NCI-H748 (cell line): ENCODE data around the gene ZSCAN22.
"Not testable (repeated sequence)": the region's sequence is repeated elsewhere in the genome, so short reads cannot be mapped to it uniquely, and the experiment has no call there.

Experiments used
- DNase-seq: peaks from one replicate; lab custom pipeline; 2025; ENCODE audit not compliant: unreplicated experiment; lab: John Stamatoyannopoulos, UW

Gene ZSCAN22

DNA sequence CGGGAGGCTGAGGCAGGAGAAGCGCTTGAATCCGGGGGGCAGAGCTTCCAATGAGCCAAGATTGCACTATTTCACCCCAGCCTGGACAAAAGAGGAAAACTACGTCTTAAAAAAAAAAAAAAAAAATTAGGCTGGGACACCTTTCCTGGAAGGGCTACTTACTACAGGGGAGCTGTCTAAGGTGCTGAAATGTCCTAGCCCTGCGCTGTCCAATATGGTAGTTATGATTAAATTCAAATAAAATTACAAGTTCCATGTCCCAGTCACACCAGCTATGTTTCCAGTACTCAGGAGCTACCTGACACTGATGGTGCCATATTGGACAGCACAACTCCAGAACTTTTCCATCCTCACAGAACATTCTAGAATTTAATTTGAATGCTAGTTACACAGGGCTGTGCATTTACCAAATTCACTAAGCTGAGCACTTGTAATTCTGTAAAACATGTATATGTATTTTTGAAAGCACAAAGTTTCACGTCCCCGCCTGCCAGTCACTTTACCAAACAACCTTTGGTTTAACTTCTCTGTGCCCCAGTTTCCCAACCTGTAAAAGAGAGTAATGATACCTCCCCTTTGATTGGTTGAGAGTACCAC, 9.2 kb upstream of the ZSCAN22 start:
- no peak for DNase-seq

- DNase-seq = no peak
These were observed 8.5 kb upstream of the ZSCAN22 start for GRCh38 chr19:58318297-58318696.

DNA sequence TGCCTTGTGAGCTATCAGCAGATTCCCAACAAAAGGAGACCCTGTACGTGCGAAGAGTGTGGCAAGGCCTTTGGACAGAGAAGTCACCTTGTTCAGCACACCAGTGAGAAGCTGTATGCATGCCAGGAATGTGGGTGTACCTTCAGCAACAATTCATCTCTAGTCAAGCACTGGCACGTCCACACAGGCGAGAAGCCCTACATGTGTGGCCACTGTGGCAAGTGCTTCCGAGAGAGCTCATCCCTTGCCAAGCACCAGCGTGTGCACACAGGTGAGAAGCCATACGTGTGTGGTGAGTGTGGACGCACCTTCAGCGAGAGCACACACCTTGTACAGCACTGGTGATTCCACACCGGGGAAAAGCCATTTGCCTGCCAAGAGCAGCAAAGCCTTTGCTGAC, 7.6 kb upstream of the ZSCAN22 start:
- no peak for DNase-seq

DNA sequence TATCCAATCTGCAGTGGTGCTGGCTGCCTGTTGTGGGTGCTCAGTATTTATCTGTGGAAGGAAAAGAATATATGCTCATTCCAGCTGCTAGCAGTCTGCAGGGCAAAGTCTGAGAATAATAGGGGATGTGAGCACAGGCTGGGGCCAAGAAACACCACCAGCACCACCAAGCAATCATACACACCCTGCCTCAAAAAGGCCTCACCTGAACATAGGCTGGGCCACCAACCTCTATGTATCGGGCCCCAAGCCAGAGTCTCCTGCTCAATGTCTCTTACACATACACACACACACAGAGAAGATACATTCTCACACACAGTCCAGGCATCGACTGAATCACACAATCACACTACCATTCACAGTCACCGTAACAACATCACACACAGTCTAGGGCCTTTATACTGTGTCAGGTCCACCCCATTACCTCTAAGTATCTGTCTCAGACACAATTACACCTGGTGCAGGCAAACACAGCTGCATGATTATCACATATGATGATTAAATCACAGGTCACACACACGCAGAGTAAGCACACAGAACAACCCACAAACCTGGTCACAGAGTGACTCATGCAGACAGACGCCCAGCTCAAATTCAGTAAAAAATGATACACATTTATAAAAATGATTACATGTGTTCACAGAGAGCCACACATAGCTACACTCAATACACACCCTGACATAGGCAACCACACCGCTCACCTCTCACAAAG, 1.3 kb upstream of the ZSCAN22 start:
- peak; percentile 57 for DNase-seq

DNA sequence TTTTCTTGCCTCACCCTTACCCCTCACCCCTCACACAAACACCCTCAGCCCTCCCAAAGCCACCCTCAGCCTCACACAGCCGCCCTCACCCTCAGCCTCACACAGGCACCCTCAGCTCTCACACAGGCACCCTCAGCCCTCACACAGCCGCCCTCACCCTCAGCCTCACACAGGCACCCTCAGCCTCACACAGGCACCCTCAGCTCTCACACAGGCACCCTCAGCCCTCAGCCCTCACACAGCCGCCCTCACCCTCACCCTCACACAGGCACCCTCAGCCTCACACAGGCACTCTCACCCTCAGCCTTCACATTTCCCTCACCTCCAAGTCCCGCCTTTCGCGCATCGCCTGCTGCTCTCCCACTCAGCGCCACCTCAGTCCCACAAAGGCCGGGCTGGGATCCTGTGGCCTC, 287 bp upstream of the ZSCAN22 start:
- DNase-seq = no peak

DNA sequence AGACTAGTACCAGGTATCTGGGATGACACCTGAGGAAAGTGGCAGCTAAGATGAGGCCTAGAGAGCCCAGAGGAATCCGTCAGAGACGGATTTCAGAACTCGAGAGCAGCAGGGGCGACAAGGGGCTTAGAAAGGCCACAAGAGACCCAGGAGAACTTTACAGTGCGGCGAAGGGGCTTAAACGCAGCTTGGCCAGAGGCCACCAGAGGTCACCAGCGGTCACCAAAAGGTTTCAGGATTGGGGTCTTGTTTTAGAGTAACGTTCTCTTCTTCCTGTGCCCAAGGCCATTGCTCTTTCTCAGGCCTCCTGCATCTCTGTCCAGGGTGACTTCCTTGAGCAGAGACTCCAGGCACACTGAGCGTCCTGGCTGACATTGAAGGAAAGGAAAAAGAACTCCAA, 2.2 kb downstream of the ZSCAN22 start:
- DNase-seq = peak; percentile 18

DNA sequence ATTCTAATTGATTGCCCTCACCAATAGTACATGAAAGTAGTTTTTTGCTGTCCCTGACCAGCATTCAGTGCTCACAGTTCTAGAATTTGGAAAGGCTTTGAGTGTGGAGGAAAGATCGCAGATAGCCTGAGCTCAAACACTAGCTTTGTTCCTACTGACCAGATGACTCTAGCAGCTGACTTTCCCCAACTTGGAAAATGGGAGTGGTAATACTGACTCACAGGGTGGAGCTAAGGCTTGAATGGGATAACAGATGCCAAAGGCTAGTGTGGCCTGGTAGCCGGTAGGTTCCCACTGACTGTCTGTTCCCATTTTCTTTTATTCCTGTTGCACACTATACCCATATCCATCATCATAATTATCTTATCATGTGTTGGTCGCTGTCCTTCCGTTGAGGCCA, 3.7 kb downstream of the ZSCAN22 start:
- DNase-seq = no peak

DNA sequence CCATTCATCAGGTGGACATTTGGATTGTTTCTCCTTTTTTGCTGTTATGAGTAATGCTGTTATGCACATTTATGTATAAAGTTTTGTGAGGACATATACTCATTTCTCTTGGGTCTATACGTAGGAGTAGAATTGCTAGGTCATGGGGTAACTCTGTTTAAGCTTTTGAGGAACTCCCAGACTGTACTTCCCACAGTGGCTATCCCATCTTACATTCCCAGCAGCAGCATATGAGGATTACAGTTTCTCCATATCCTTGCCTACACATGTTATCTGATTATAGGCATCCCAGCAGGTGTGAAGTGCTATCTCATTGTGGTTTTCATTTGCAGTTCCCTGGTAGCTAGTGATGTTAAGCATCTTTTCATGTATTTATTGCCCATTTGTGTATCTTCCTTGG, 5.9 kb downstream of the ZSCAN22 start:
- DNase-seq = no peak

DNA sequence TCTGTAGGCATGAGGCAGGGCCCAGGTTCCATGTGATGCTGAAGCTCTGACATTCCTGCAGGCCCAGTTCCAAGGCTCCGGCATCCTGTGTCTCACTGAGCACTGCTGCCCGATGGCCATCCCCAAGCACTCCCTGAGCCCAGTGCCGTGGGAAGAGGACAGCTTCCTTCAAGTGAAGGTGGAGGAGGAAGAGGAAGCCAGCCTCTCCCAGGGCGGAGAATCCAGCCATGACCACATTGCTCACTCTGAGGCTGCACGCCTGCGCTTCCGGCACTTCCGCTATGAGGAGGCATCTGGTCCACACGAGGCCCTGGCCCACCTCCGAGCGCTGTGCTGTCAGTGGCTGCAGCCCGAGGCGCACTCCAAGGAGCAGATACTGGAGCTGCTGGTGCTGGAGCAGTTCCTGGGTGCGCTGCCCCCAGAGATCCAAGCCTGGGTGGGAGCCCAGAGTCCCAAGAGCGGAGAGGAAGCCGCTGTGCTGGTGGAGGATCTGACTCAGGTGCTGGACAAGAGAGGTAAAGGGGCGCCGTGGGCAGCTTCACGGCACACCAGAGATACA, 8.0 kb downstream of the ZSCAN22 start:
- DNase-seq = no peak

DNA sequence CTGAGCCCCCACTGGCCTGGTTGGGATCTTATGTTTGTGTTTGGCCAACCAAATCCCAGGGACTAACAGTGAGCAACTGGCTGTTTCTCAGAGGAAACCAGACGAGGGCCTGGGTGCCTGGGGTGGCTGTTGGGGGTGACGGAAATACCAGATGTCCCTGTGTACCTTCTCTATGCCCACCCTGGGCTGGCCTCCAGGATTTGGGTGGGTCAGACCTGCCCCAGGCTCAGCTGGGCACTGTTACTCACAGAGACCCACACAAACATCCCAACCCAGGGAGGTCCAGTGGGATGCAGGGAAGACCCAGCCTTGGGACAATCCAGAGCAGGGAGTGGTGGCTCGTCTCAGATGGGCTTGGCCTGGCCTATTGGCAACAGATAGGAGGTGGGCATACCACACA, 8.8 kb downstream of the ZSCAN22 start:
- no peak for DNase-seq

DNA sequence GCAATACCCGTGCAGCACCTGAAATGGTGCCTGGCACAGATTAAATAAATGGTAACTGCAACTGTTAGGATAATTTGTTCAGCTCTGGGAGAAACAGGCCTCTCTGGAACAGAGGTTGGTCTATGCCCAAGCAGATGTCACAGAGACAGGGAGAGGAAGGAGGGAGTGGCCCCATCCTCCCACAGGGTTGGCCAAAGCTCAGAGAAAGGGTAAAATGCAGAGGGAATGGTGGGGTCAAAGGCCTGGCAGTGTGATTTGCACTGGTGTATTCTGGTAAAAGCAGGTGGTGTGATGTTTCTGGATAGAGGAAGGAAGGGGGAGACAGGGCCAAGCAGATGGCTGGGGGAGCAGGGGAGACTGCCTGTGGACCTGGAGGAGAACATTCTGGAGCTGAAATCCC, 9.4 kb downstream of the ZSCAN22 start:
- no peak for DNase-seq

- no peak for DNase-seq
These were observed 10.0 kb downstream of the ZSCAN22 start for GRCh38 chr19:58336820-58337219.

DNA sequence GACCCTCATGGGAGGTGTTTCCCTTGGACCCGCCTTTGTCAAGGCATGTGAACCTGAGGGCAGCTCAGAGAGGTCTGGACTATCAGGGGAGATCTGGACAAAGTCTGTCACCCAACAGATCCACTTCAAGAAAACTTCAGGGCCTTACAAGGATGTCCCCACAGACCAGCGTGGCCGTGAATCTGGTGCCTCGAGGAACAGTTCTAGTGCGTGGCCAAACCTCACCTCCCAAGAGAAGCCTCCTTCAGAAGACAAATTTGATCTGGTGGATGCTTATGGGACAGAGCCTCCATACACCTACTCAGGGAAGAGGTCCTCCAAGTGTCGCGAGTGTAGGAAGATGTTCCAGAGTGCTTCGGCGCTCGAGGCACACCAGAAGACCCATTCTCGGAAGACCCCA, 11.5 kb downstream of the ZSCAN22 start:
- no peak for DNase-seq

- no peak for DNase-seq
These were observed 12.2 kb downstream of the ZSCAN22 start for GRCh38 chr19:58338825-58339558.

DNA sequence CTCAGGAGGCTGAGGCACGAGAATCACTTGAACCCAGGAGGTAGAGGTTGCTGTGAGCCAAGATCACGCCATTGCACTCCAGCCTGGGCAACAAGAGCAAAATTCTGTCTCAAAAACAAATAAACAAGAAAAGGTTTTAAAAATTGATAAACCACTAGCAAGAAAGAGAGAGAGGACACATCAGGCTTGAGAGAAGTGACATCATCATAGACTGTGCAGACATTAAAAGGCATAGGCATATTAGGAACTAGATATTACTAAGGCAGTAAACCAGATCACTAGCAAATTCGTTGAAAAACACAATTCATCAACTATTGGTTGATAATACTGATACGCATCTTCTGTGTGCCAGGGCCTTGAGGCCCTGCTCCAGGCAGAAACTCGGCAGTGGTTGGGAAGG, 18.8 kb downstream of the ZSCAN22 start:
- no peak for DNase-seq

DNA sequence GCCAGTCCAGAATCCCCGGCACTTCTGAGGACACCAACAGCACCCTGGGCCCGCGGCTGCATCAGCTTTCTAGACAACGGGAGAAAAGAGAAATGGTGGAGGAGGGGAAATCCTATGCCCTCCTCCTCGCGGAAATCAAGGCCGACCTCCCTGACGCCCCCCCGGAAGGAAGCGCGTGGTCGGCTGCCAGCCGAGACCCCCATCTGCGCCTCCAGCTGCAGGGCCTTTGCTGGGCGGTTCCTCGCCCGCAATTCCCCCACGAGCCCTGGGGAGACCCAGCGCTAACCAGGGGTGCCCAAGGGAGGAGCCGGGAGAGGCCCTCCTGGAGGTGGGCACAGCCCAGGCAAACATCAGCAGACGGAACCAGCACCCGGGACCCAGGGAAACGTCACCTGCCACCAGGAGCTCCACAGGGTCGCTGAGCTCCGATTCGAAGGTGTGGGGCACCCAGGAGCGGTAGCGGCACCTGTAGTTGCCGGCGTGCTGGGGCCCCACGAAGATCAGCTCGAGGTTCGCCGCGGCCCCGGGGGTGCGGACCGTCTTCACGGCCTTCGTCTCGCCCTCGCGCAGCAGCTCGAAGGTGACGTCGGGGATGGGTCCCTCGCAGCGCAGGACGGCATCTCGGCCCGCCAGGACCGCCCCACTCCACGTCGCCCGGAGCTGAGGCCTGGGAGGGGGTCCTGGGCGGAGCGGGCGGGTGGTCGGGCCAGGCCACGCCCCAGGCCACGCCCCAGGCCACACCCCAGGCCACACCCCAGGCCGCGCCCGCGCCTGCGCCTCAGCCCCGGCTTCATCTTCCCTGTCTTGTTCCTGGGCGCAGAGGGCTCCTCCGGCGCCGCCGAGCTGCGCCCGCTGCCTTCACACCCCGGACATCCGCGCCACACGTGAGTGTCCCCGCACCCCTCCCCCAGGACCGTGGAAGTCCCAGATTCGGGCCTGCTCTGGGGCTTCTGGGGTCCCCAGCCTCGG, 20.5 kb downstream of the ZSCAN22 start:
- peak; percentile 82 for DNase-seq

GRCh38 chr19:58348080-58348479, 21.3 kb downstream of the ZSCAN22 start:
- not testable (repeated sequence) for DNase-seq

- DNase-seq = no peak
These were observed 22.8 kb downstream of the ZSCAN22 start for GRCh38 chr19:58349590-58349989.

DNA sequence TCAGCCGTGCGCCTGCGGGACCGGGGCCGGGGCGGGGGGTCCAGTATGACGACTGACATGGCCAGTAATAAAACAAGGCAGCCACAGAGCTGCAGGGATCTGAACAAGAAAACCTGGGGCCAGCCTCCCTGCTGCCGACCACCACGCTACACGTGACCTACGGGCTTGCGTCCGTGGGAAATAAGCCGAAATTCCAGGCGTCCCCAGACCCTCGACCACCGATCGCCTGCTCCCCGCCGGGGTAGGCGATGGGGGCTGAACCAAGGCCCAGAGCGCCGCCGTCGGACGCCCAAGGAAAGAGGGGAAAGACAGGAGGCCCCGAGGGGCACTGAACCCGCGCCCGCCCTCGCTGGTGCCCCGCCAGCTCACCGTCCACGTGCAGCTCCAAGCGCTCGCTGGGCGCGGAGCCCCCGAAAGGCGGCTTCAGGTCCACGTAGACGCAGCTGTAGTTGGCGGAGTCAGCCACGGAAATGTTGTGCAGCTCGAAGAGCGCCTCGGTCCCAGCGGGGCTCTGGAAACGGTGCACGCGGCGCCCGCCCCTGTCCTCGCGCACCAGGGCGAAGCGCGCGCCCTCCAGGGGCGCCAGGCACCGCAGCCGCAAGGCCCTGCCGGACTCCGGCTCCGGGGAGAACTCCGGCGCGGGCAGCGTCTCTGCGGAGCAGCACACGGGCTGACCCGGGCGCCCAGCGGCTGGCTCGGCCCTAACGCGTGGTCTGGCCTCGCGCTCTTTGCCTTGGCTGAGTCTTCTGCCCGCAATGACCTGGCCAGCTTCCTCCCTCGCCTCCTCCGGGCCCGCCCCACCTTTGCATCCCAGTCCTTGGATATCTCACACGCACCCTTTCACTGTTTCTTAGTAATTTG, 23.4 kb downstream of the ZSCAN22 start:
- no peak for DNase-seq
